Body of pancreas (tissue), 4 donors: ENCODE results near the gene PTGDS.

Experiments used
- POLR2A ChIP-seq, 3 donors: fragments of 450-650 bp; IDR thresholded peaks; one replicate each; pipeline ENCODE4 v1.6.1; 2016; ENCODE audit warnings: antibody characterized with exemption in 3 of 3, mild to moderate bottlenecking in 2 of 3
- TF ChIP-seq, protein P1 (sequence below), 7 experiments: fragments of 450-650 bp in 4 of 7; fragments of 200-600 bp in 3 of 7; sonication (generic) in 3 of 7; IDR thresholded peaks; one replicate each; pipeline ENCODE4 v1.5.1; 2016 to 2019; ENCODE audit warnings: antibody characterized with exemption in 7 of 7

DNA sequence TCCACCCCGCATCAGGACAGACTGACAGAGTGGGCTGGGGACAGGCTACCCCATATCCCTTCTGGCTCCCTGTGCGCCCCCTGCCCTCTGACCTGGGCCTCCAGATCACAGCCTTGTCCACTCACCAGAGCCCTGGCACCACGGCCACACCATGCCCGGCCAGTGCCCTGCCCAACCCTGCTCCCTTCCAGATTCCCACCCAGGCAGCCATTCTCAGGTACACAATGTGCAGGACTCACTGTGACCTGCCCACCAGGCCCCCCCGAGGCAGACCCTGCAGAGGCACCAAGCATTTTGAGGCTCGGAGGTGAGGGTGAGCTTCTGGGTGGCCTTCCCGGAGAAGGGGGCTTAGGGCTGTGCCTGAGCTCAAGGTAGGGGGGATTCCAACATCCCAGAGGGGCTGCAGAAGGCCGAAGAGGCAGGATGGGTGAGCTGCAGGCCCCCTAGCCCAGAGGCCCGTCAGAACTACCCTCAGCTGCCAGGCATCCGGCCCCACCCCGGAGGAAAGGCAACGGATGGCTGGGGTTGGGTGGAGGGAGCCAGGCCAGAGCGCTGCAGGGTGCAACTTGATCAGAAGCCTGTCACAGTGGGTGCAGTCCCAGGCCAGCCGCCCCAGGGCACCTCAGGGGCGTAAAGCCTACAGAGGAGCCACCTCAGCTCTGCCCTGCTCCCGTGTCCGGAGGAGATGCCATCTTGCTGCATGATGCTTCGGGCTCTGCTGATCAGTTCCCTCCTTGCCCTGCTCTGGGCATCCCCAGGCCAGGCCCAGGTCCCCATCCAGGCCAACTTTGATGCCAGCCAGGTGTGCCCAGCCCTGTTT lies 5.1 kb downstream of the PTGDS start, which contains the start of gene LCNL1:
- TF ChIP-seq POLR2A (IDR thresholded peaks at IDR 0.05), result no peak
- TF ChIP-seq, protein P1, sequence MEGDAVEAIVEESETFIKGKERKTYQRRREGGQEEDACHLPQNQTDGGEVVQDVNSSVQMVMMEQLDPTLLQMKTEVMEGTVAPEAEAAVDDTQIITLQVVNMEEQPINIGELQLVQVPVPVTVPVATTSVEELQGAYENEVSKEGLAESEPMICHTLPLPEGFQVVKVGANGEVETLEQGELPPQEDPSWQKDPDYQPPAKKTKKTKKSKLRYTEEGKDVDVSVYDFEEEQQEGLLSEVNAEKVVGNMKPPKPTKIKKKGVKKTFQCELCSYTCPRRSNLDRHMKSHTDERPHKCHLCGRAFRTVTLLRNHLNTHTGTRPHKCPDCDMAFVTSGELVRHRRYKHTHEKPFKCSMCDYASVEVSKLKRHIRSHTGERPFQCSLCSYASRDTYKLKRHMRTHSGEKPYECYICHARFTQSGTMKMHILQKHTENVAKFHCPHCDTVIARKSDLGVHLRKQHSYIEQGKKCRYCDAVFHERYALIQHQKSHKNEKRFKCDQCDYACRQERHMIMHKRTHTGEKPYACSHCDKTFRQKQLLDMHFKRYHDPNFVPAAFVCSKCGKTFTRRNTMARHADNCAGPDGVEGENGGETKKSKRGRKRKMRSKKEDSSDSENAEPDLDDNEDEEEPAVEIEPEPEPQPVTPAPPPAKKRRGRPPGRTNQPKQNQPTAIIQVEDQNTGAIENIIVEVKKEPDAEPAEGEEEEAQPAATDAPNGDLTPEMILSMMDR (IDR thresholded peaks at IDR 0.05), result no peak
